ENCODE results near the gene DNAJB1.
A peak's percentile ranks its signal among the peaks of the same experiment; 100 is the strongest.

Gene DNAJB1

DNA sequence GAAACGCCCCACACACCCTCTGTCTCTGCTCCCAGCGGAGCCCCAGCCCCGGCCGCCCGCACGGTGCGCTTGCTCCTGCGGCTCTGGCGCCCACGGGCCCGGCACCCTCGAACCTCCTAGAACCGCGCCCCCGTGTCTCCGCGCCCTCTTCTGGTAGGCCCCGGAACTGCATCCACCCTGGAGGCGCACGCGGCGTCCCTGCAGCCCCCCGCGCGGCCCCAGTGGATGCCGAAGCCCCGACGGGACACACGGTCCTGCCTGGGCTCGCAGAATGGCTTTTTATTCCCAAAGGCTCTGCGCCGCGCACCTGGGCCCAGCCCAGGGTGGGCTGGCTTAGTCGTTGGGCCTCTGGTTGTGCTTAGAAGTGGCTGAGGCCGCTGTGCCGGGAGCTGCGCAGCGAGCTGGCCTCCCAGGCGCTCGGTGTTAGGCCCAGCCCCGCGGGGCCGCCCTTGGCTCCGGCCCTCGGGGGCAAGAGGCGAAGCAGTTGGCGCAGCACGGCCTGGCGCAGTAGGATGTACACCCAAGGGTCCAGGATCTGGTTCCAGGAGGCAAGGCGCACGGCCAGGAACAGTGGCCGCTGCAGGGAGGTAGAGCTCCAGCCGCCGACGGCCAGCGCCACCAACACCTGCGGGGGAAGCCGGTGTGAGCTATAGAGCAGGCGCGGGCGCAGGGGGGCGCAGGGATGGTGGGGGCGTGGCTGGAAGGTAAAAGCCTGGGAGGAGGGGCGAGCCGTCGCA, 45.8 kb downstream of the DNAJB1 start:
- peak; percentile 92 for DNase-seq

DNA sequence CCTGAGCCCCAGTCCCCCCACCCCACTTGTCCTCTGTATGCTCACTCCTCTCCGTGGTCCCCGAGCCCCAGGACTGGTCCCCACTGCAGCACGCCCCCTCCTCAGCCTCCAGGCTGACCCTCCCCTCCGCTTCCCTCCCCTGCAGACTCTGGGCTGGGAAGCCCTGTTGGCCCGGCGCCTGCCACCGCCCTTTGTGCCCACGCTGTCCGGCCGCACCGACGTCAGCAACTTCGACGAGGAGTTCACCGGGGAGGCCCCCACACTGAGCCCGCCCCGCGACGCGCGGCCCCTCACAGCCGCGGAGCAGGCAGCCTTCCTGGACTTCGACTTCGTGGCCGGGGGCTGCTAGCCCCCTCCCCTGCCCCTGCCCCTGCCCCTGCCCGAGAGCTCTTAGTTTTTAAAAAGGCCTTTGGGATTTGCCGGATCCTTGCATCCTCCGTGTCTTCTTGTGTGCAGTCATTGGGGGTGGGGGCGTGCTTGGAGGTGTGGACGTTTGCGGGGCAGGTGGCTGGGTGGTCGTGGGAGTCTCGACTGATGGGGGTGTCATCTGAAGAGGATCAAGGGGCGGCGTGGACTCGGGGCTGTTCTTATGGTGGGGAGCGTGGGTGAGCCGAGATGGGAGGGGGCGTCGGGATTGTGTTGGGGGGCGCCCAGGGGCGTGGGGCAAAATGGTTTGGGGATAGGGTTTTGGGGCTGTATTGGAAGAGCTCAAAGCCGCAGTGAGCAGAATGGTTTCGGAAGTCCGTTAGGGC, 46.6 kb downstream of the DNAJB1 start:
- DNase-seq = no peak

DNA sequence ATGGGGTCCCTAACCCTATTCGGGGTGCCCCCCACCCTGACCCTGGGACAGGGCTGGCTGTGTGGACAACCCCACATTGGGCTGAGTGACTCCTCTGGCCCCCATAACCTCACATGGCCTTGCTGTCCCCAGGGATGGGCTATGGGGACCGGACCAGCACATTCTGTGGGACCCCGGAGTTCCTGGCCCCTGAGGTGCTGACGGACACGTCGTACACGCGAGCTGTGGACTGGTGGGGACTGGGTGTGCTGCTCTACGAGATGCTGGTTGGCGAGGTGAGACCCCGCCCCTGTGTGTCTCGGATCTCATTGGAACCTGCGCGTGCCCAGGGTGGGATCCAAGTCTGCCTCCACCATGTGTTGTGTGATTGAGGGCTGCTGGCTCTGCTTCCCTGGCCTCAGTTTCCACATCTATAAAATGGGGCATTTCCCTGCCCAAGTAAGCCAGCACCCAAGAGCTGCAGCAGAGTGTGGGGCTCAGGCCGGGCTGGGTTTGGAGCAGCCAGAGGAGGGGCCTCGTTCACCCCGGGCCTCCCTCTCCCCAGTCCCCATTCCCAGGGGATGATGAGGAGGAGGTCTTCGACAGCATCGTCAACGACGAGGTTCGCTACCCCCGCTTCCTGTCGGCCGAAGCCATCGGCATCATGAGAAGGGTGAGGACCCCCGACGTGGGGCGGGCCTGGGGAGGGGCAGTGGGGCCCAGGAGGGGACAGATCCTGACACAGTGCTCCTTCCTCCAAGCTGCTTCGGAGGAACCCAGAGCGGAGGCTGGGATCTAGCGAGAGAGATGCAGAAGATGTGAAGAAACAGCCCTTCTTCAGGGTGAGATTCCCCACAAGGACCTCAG, 47.9 kb downstream of the DNAJB1 start:
- no peak for DNase-seq

DNA sequence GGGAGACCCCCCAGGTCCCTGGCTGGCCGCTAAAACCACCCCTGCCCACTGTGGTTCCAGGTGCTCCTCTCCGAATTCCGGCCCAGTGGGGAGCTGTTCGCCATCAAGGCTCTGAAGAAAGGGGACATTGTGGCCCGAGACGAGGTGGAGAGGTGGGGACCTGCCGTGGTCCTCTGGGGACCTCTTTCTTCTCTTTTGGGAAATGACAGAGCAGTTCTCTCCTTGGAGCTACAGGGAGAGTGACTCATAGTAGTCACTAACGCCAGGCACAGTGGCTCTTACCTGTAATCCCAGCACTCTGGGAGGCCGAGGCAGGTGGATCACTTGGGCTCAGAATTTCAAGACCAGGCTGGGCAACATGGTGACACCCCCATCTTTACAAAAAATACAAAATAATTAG, 50.4 kb downstream of the DNAJB1 start:
- no peak for DNase-seq

DNA sequence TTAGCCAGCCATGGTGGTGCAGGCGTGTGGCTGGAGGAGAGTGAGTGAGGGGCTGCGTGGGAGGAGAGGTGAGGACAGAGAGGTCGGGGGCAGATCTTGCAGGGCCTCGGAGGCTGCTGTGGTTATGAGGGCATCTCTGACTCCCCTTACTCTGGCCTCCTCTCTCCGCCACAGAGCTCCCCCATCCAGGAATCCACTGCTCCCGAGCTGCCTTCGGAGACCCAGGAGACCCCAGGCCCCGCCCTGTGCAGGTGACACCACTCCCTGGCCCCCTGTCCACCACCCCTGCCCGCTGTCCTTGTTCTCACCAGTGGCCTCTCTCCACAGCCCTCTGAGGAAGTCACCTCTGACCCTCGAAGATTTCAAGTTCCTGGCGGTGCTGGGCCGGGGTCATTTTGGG, 50.8 kb downstream of the DNAJB1 start:
- DNase-seq = no peak

Measured in retina (tissue), 1 donor.